Peyer's patch (tissue), 4 donors: Measurements from ENCODE around the gene KIF26B.
"Not testable (repeated sequence)": the region's sequence is repeated elsewhere in the genome, so short reads cannot be mapped to it uniquely, and the experiment has no call there.

Experiments
- CTCF ChIP-seq, 6 experiments: fragments of 450-650 bp in 4 of 6; fragments of 200-600 bp in 2 of 6; sonication (generic) in 1 of 6; IDR thresholded peaks; one replicate each; pipeline ENCODE4 v1.5.1; 2017 to 2019; ENCODE audit warnings: antibody characterized with exemption in 6 of 6, mild to moderate bottlenecking in 3 of 6, moderate library complexity in 1 of 6
- POLR2A ChIP-seq, 2 donors: fragments of 450-650 bp; IDR thresholded peaks; one replicate each; pipeline ENCODE4 v1.5.1; 2017; ENCODE audit warnings: antibody characterized with exemption in 2 of 2, mild to moderate bottlenecking in 2 of 2, moderate library complexity in 2 of 2

DNA sequence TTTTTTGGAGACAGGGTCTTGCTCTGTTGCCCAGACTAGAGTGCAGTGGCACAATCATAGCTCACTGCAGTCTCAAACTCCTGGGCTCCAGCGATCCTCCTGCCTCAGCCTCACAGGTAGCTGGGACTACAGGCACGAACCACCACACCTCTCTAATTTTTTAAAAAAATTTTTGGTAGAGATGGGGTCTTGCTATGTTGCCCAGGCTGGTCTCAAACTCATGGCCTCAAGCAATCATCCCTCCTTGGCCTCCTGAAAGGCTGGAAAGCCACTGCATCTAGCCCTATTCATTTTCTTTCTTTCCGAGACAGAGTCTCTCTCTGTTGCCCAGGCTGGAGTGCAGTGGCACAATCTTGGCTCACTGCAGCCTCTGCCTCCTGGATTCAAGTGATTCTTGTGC lies 559.2 kb downstream of the KIF26B start:
- not testable (repeated sequence) for TF ChIP-seq CTCF, POLR2A (IDR thresholded peaks at IDR 0.05)
